Esophagus muscularis mucosa (tissue), 4 donors: Measurements from ENCODE around the gene TMEM140.

ENCODE experiments used
- EP300 ChIP-seq: sonication (generic); formaldehyde crosslinking; IDR thresholded peaks from one replicate; pipeline ENCODE4 v1.6.1; 2017; ENCODE audit warnings: antibody characterized with exemption
- POLR2A ChIP-seq: fragments of 450-650 bp; IDR thresholded peaks from one replicate; pipeline ENCODE4 v1.6.1; 2017; ENCODE audit warnings: antibody characterized with exemption, moderate library complexity, mild to moderate bottlenecking, low read depth
- POLR2AphosphoS5 ChIP-seq, 2 donors: sonication (generic); formaldehyde crosslinking; IDR thresholded peaks; one replicate each; pipeline ENCODE4 v1.6.1; 2017; ENCODE audit warnings: antibody characterized with exemption in 2 of 2
- TF ChIP-seq, protein P1 (sequence below), 3 experiments: fragments of 200-600 bp in 2 of 3; fragments of 450-650 bp in 1 of 3; sonication (generic) in 2 of 3; IDR thresholded peaks; one replicate each; pipeline ENCODE4 v1.5.1; 2017 to 2019; ENCODE audit warnings: antibody characterized with exemption in 3 of 3, mild to moderate bottlenecking in 2 of 3, moderate library complexity in 1 of 3

- TF ChIP-seq EP300 (no peak), POLR2AphosphoS5 (IDR thresholded peaks at IDR 0.05) (no peak), POLR2A (no peak)
- TF ChIP-seq, protein P1, sequence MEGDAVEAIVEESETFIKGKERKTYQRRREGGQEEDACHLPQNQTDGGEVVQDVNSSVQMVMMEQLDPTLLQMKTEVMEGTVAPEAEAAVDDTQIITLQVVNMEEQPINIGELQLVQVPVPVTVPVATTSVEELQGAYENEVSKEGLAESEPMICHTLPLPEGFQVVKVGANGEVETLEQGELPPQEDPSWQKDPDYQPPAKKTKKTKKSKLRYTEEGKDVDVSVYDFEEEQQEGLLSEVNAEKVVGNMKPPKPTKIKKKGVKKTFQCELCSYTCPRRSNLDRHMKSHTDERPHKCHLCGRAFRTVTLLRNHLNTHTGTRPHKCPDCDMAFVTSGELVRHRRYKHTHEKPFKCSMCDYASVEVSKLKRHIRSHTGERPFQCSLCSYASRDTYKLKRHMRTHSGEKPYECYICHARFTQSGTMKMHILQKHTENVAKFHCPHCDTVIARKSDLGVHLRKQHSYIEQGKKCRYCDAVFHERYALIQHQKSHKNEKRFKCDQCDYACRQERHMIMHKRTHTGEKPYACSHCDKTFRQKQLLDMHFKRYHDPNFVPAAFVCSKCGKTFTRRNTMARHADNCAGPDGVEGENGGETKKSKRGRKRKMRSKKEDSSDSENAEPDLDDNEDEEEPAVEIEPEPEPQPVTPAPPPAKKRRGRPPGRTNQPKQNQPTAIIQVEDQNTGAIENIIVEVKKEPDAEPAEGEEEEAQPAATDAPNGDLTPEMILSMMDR (IDR thresholded peaks at IDR 0.05) = no peak
Observed at GRCh38 chr7:135207406-135208101, 59.7 kb downstream of the TMEM140 start.
